SK-N-SH treated with all-trans-retinoic acid at 6 μM for 48 hours (cell line): ENCODE measurements around the gene CCBE1.

Experiments
- ATAC-seq: fragments of 200-7000 bp; cut with Tn5 transposase; 3 replicates; pipeline ENCODE4 v1.9.1; 2020; ENCODE audit warnings: mild to moderate bottlenecking, moderate library complexity
- ARNTL ChIP-seq: fragments of 450-650 bp; formaldehyde crosslinking; IDR thresholded peaks from 2 replicates; pipeline ENCODE4 v1.5.0; 2020; ENCODE audit warnings: low read depth, mild to moderate bottlenecking, moderate library complexity, borderline replicate concordance
- BACH2 ChIP-seq: fragments of 250-450 bp; sonication (Bioruptor Pico); IDR thresholded peaks from 2 replicates; pipeline ENCODE4 v1.9.0; 2021; ENCODE audit warnings: mild to moderate bottlenecking, borderline replicate concordance
- ESRRG ChIP-seq: fragments of 250-450 bp; sonication (Bioruptor Pico); IDR thresholded peaks from 2 replicates; pipeline ENCODE4 v1.6.1; 2021; ENCODE audit warnings: mild to moderate bottlenecking
- GLIS3 ChIP-seq: fragments of 250-450 bp; sonication (Bioruptor Pico); IDR thresholded peaks from 2 replicates; pipeline ENCODE4 v1.5.0; 2020; ENCODE audit warnings: mild to moderate bottlenecking, moderate library complexity
- ISL1 ChIP-seq: fragments of 250-450 bp; sonication (Bioruptor Pico); IDR thresholded peaks from 2 replicates; pipeline ENCODE4 v2.1.2; 2022; ENCODE audit warnings: mild to moderate bottlenecking, moderate library complexity
- OSR1 ChIP-seq: fragments of 250-450 bp; sonication (Bioruptor Pico); IDR thresholded peaks from 2 replicates; pipeline ENCODE4 v1.8.0; 2022; ENCODE audit warnings: moderate library complexity, mild to moderate bottlenecking, inconsistent platforms
- PPARA ChIP-seq: fragments of 250-450 bp; sonication (Bioruptor Pico); IDR thresholded peaks from 2 replicates; pipeline ENCODE4 v1.5.0; 2020; ENCODE audit warnings: mild to moderate bottlenecking, borderline replicate concordance
- SNAI2 ChIP-seq: fragments of 250-450 bp; sonication (Bioruptor Pico); IDR thresholded peaks from 2 replicates; pipeline ENCODE4 v1.5.0; 2020; ENCODE audit warnings: mild to moderate bottlenecking, moderate library complexity
- TCF4 ChIP-seq: fragments of 250-450 bp; sonication (Bioruptor Pico); IDR thresholded peaks from 2 replicates; pipeline ENCODE4 v1.8.0; 2021; ENCODE audit warnings: mild to moderate bottlenecking, moderate library complexity, borderline replicate concordance
- TOX ChIP-seq: fragments of 250-450 bp; sonication (Bioruptor Pico); IDR thresholded peaks from 2 replicates; pipeline ENCODE4 v1.8.0; 2021; ENCODE audit warnings: mild to moderate bottlenecking, moderate library complexity, borderline replicate concordance
- ZC3H10 ChIP-seq: fragments of 250-450 bp; sonication (Bioruptor Pico); IDR thresholded peaks from 2 replicates; pipeline ENCODE4 v1.5.1; 2021; ENCODE audit warnings: mild to moderate bottlenecking, moderate library complexity
- ZFP3 ChIP-seq: fragments of 250-450 bp; sonication (Bioruptor Pico); IDR thresholded peaks from 2 replicates; pipeline ENCODE4 v1.5.0; 2020; ENCODE audit warnings: mild to moderate bottlenecking, moderate library complexity
- ZNF565 ChIP-seq: fragments of 450-650 bp; formaldehyde crosslinking; conservative IDR thresholded peaks from 2 replicates; pipeline ENCODE4 v1.5.0; 2020; ENCODE audit warnings: low read depth, mild to moderate bottlenecking, moderate library complexity
- TF ChIP-seq, protein P1 (sequence below): fragments of 250-450 bp; sonication (Bioruptor Pico); IDR thresholded peaks from 2 replicates; pipeline ENCODE4 v1.8.0; 2020; ENCODE audit warnings: mild to moderate bottlenecking, moderate library complexity, borderline replicate concordance
- TF ChIP-seq, protein P2 (sequence below): fragments of 250-450 bp; sonication (Bioruptor Pico); IDR thresholded peaks from 2 replicates; pipeline ENCODE4 v1.5.1; 2021; ENCODE audit warnings: mild to moderate bottlenecking, moderate library complexity
- TF ChIP-seq, protein P3 (sequence below): fragments of 250-450 bp; sonication (Bioruptor Pico); IDR thresholded peaks from 2 replicates; pipeline ENCODE4 v1.5.1; 2020; ENCODE audit warnings: low read depth, mild to moderate bottlenecking, moderate library complexity
- TF ChIP-seq, protein P4 (sequence below): fragments of 250-450 bp; sonication (Bioruptor Pico); IDR thresholded peaks from 2 replicates; pipeline ENCODE4 v1.8.0; 2021; ENCODE audit warnings: low read depth, mild to moderate bottlenecking, moderate library complexity, borderline replicate concordance

CCBE1 gene

DNA sequence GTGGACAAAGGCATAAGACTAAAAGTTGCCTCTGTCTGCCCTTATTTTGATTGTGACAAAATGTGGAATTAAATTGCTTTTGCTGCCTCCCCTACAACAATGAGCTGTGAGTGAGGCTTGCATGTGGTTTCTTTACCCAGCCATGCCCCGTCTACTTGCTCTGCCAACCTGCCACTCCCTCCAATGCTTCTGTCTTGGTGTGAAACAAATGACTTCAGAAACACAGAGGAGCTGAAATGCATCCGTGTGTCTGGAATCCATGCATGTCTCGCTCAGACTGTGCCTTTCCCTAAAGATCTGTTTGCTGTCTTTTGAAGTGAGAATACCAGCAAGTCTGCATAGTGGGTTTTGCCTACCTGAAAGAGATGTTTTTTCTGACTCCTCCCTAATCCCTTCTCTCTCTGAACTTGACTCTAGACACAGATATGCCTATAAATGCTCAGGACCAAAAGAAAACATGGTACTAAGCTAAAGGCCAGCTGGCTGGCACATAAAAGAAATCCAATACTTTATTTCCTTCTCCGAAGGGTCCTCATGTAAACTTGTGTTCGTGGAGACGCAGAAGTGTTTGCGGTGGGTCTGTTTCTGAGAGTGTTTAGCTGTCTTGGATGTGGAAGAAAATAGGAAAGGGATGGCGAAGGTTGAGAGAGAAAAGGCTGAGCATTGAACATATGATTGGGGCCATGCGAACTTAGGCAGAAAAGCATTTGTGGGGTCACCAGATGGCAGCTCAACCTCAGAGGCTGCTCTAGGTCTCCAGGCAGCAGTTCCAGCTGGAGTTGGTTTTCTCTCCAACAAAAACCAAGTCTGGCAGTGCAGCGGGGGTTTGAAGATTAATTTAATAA, 120.5 kb downstream of the CCBE1 start (continued):
- TF ChIP-seq, protein P1, sequence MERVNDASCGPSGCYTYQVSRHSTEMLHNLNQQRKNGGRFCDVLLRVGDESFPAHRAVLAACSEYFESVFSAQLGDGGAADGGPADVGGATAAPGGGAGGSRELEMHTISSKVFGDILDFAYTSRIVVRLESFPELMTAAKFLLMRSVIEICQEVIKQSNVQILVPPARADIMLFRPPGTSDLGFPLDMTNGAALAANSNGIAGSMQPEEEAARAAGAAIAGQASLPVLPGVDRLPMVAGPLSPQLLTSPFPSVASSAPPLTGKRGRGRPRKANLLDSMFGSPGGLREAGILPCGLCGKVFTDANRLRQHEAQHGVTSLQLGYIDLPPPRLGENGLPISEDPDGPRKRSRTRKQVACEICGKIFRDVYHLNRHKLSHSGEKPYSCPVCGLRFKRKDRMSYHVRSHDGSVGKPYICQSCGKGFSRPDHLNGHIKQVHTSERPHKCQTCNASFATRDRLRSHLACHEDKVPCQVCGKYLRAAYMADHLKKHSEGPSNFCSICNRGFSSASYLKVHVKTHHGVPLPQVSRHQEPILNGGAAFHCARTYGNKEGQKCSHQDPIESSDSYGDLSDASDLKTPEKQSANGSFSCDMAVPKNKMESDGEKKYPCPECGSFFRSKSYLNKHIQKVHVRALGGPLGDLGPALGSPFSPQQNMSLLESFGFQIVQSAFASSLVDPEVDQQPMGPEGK (CRISPR knock-in tag): no peak
- no peak for TF ChIP-seq GLIS3 (CRISPR knock-in tag)
- no peak for TF ChIP-seq ZC3H10 (CRISPR knock-in tag)
- TF ChIP-seq ISL1 (CRISPR knock-in tag): no peak
- TF ChIP-seq OSR1 (CRISPR knock-in tag): no peak
- no peak for TF ChIP-seq ARNTL (CRISPR knock-in tag)
- no peak for TF ChIP-seq BACH2
- TF ChIP-seq ZFP3 (CRISPR knock-in tag): no peak
- no peak for TF ChIP-seq ZNF565
- TF ChIP-seq SNAI2 (CRISPR knock-in tag): no peak

DNA sequence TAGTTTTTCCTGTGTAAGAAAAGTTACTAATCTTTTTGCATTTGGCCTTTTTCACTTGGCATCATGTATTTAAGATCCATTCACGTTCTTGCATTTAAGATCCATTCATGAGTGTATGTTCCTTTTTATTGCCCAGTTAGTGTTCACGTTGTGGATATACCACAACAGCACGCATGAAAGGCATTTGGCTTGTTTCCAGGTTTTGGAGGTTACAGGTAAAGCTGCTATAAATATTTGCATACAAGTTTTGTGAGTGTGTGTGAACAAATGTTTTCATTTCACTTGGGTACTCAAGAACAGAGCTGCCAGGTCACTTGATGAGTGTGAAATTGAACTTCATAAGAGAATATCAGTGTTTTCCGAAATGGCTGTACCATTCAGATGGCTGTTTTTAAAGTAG, 121.2 kb downstream of the CCBE1 start:
- no peak for TF ChIP-seq TCF4 (CRISPR knock-in tag)
- TF ChIP-seq, protein P2, sequence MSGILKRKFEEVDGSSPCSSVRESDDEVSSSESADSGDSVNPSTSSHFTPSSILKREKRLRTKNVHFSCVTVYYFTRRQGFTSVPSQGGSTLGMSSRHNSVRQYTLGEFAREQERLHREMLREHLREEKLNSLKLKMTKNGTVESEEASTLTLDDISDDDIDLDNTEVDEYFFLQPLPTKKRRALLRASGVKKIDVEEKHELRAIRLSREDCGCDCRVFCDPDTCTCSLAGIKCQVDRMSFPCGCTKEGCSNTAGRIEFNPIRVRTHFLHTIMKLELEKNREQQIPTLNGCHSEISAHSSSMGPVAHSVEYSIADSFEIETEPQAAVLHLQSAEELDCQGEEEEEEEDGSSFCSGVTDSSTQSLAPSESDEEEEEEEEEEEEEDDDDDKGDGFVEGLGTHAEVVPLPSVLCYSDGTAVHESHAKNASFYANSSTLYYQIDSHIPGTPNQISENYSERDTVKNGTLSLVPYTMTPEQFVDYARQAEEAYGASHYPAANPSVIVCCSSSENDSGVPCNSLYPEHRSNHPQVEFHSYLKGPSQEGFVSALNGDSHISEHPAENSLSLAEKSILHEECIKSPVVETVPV: no peak
- no peak for TF ChIP-seq TOX (CRISPR knock-in tag)
- TF ChIP-seq GLIS3 (CRISPR knock-in tag): no peak
- TF ChIP-seq PPARA (CRISPR knock-in tag): no peak
- no peak for TF ChIP-seq BACH2
- no peak for ATAC-seq

DNA sequence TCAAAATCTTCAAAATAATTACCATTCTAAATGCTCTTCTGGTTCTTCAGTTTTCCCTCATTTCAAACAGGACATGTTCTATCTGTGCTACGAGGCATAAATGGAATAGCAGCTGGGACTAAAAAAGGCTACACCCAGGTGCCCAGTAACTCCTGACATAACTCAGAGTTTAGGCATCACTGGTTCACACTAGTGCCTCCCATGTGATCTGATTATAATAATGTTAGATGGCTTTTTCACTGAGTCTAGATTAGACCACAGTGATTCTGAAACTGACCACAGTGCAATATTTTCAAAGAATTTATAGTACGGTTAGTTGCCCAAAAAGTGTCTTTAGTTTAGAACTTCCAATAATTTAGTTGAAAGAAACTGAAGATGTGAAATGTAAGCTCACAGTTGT, 123.3 kb downstream of the CCBE1 start:
- TF ChIP-seq, protein P3, sequence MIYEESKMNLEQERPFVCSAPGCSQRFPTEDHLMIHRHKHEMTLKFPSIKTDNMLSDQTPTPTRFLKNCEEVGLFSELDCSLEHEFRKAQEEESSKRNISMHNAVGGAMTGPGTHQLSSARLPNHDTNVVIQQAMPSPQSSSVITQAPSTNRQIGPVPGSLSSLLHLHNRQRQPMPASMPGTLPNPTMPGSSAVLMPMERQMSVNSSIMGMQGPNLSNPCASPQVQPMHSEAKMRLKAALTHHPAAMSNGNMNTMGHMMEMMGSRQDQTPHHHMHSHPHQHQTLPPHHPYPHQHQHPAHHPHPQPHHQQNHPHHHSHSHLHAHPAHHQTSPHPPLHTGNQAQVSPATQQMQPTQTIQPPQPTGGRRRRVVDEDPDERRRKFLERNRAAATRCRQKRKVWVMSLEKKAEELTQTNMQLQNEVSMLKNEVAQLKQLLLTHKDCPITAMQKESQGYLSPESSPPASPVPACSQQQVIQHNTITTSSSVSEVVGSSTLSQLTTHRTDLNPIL (CRISPR knock-in tag): no peak
- no peak for TF ChIP-seq GLIS3 (CRISPR knock-in tag)
- no peak for TF ChIP-seq ESRRG (CRISPR knock-in tag)
- no peak for ATAC-seq

DNA sequence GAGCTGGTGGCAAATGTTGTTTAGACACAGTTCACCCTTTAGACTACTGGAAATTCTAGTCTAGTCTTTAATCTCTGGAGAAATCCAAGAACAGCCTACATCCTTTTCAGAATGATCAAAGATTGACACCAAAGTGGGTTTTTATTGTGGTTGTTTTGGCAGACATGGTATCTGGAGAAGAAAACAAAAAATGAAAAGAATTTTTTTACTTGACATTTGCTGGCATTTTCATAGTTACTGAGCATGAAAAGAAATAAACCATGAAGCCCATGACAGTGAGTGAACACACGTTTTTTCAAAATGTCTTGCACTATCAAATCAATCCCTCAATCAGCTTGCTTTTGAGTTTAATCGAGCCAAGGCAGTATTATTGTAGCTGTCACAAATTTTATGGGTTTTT, 125.3 kb downstream of the CCBE1 start:
- ATAC-seq: no peak
- TF ChIP-seq, protein P4, sequence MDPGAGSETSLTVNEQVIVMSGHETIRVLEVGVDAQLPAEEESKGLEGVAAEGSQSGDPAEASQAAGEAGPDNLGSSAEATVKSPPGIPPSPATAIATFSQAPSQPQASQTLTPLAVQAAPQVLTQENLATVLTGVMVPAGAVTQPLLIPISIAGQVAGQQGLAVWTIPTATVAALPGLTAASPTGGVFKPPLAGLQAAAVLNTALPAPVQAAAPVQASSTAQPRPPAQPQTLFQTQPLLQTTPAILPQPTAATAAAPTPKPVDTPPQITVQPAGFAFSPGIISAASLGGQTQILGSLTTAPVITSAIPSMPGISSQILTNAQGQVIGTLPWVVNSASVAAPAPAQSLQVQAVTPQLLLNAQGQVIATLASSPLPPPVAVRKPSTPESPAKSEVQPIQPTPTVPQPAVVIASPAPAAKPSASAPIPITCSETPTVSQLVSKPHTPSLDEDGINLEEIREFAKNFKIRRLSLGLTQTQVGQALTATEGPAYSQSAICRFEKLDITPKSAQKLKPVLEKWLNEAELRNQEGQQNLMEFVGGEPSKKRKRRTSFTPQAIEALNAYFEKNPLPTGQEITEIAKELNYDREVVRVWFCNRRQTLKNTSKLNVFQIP (CRISPR knock-in tag): no peak
- no peak for TF ChIP-seq ZNF565
- TF ChIP-seq, all 23 proteins: peak for 0

DNA sequence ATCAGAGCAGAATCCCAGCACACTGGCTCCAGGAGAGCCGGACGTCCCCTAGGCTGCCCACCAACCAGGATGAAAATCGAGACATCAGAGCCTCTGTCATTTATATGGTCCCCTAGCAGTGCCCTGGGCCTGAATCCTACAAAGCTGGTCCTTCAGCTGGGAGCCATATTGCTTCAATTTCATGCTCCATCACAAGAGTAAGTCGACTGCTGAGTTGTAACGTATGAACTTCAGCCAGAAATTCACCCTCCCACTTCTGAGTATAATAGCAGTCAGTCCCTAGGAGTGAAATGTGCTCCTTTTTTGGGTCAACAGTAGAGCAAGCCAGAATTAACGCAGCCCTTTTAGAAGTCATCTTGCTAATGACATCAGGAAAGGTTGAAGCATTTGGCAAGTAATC, 126.4 kb downstream of the CCBE1 start:
- ATAC-seq: no peak

More for the DNA sequence above, 126.4 kb downstream of the CCBE1 start:
- no peak for TF ChIP-seq ESRRG (CRISPR knock-in tag)
- TF ChIP-seq, protein P4 (CRISPR knock-in tag): no peak
- no peak for TF ChIP-seq PPARA (CRISPR knock-in tag)
- no peak for TF ChIP-seq GLIS3 (CRISPR knock-in tag)
- no peak for TF ChIP-seq ZC3H10 (CRISPR knock-in tag)
- TF ChIP-seq ZNF565: no peak
- TF ChIP-seq ZFP3 (CRISPR knock-in tag): no peak
- TF ChIP-seq TOX (CRISPR knock-in tag): no peak
- TF ChIP-seq, protein P1 (CRISPR knock-in tag): no peak
- TF ChIP-seq, protein P2: no peak
- no peak for TF ChIP-seq SNAI2 (CRISPR knock-in tag)
- TF ChIP-seq ARNTL (CRISPR knock-in tag): no peak
- TF ChIP-seq, protein P3 (CRISPR knock-in tag): no peak
- TF ChIP-seq TCF4 (CRISPR knock-in tag): no peak
